Hematopoietic multipotent progenitor cell treated with erythropoietin and hydrocortisone succinate and interleukin-3 and kit ligand, for 6 days (in vitro differentiated cells): ENCODE data around the gene TIMM22.
"Not testable (repeated sequence)": the region's sequence is repeated elsewhere in the genome, so short reads cannot be mapped to it uniquely, and the experiment has no call there.

Source experiments
- DNase-seq: peaks from one replicate; pipeline ENCODE4 v3.0.0-alpha.2; 2015

The TIMM22 gene

GRCh38 chr17:1043601-1044251 lies 46.8 kb downstream of the TIMM22 start:
- DNase-seq: no peak

GRCh38 chr17:1044387-1045009 lies 47.6 kb downstream of the TIMM22 start:
- not testable (repeated sequence) for DNase-seq

- no peak for DNase-seq
Measured at GRCh38 chr17:1045456-1045855, 48.5 kb downstream of the TIMM22 start.

DNA sequence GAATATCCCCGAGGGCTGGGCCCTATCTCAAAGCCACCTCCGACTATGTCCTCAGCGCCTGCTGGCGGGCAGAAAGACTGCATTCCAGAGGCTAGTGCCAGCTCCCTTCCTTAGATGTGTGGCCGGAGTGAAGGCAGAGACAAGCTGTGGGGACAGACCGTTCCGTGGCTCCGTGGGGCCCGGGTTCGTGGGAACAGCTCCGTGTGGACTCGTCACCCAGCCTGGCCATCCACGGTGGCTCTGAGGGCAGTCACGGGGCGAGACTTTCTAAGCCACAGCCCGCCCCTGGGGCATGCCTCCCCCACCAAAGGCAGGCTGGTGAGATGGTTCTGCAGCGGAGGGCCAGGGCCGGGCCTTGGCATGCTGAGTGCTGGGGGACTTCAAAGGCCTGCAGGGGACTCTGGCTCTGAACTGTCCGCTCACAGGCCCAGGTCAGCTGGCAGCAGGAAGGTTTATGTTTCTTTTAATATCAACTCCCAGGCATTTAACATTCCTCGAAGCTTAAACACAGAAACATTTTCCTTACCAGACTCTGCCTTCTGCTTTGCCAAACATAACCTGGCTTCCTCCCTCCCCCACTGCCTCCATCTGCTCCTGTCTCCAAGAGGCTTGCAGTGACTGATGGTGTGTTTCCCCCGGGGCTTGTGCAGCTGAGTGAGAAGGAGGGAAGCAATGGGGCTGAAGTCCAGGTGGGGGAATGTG lies 50.4 kb downstream of the TIMM22 start:
- no peak for DNase-seq

- DNase-seq: no peak
Measured at GRCh38 chr17:1047879-1048470, 51.0 kb downstream of the TIMM22 start.

DNA sequence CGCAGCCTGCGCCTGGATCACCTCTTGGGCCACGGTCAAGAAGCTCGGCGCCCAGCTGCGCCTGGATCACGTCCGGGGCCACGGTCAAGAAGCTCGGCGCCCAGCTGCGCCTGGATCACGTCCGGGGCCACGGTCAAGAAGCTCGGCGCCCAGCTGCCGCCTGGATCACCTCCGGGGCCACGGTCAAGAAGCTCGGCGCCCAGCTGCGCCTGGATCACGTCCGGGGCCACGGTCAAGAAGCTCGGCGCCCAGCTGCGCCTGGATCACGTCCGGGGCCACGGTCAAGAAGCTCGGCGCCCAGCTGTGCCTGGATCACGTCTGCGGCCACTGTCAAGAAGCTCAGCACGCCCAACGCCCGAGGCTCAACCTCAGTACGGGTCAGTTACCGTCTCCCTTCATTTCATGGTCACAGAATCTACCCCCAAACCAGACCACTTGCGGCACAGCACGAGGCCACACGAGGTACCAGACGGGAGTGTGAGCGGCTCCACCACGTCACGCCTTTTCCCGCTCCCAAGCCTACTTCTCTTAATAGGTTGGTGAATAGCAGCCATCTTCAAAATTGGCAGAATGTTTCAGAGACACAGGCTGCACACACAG lies 51.7 kb downstream of the TIMM22 start:
- not testable (repeated sequence) for DNase-seq

DNA sequence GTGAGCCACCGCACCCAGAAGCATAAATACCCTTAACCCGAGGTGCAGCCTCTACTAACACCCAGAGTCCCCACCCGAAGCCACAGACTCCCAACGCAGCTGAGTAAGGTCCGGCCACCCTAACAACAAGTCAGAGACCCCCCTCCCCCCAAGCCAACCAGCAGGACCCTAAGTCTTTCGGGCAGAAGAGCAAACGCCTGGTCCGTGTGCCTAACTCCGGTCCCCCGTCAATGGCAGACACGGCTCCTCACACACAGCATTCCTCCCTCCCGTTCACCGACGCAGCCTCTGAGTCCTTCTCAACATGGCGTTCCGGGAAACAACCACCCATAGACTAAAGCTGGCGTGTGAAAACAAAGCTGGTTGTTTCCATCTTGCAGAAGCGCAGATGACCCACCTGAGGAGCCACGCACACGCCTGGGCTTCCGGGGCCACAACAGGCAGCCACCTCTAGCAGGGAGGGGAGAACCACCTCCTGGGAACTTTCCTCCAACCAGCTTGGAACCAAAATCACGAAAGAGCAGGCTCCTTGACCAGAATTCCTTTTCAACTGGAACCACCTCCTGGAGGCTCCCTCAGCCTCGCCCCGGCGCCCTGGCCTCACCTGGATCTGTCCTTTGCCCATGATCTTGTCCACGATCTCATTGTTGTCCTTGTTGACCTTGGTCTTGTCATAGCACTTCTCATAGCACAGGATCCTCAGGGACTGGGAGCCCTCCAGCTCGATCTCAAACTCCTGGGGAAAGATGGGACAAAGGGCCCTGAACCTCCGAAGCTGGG lies 52.7 kb downstream of the TIMM22 start:
- no peak for DNase-seq

DNA sequence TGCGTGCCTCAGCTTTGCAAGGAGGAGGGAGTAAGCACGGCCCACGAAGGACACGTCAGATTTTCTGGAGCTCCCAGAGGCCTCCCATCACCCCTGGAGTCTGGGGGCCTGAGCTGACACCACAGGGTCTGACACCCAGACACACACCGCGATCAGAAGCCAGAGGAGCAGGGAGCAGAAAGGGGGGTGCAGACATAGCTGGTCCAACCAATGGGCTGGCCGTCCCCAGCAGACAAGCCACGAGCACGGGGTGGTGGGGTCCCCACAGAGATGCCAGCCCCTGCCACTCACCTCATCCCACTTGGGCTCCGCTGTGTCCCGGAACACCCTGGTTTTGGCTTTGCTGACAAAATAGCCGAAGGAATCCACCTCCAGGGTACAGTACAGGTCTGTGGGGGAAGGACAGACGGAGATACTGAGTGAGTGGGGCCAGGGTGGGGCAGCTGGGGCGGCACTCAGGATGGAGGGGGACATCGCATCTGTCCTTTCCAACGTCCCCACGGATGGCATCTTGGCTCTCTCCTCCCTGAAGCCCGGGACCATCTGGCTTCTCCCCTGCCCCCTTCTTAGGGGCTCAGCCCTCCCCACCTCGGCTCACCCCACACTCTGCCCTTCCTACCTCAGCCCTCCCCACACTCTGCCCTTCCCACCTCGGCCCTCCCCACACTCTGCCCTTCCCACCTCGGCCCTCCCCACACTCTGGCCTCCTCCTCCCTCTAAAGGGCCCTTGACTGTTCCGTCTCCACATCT lies 53.5 kb downstream of the TIMM22 start:
- DNase-seq: no peak

- no peak for DNase-seq
Measured at GRCh38 chr17:1050996-1051925, 54.3 kb downstream of the TIMM22 start.
